Effector memory CD4-positive, alpha-beta T cell (primary cell): ENCODE measurements around the gene PKNOX2.

ENCODE experiments used
- DNase-seq, 3 donors: peaks; one replicate each; pipeline ENCODE4 v3.0.0-alpha.2; 2020
- H3K27ac ChIP-seq: 2 replicates; pipeline ENCODE4 v1.7.0; 2013; ENCODE audit warnings: mild to moderate bottlenecking, low read length, moderate library complexity; ENCODE audit not compliant: insufficient read depth, poor library complexity, severe bottlenecking
- H3K27me3 ChIP-seq: replicated peaks from 2 replicates; pipeline ENCODE4 v1.7.0; 2013; ENCODE audit warnings: mild to moderate bottlenecking, low read length; ENCODE audit not compliant: insufficient read depth, control insufficient read depth, poor library complexity, severe bottlenecking
- H3K36me3 ChIP-seq: 2 replicates; pipeline ENCODE4 v1.7.0; 2013; ENCODE audit warnings: mild to moderate bottlenecking, low read length, moderate library complexity; ENCODE audit not compliant: control insufficient read depth, insufficient read depth
- H3K4me1 ChIP-seq: 2 replicates; pipeline ENCODE4 v1.7.0; 2013; ENCODE audit warnings: low read length, mild to moderate bottlenecking; ENCODE audit not compliant: control insufficient read depth, insufficient read depth, poor library complexity, severe bottlenecking
- H3K4me3 ChIP-seq: 2 replicates; pipeline ENCODE4 v1.7.0; 2013; ENCODE audit warnings: low read length, low read depth, mild to moderate bottlenecking; ENCODE audit not compliant: insufficient read depth, poor library complexity, severe bottlenecking
- H3K9me3 ChIP-seq: 2 replicates; pipeline ENCODE4 v1.7.0; 2013; ENCODE audit warnings: mild to moderate bottlenecking, low read length, moderate library complexity; ENCODE audit not compliant: control insufficient read depth

The PKNOX2 gene

GRCh38 chr11:125275905-125276618 lies 111.5 kb downstream of the PKNOX2 start:
- Histone ChIP-seq H3K9me3 (no peaks in the 10 kb centered on the region), H3K27me3 (peaks cover 3% of the 10 kb centered on the region), H3K4me3 (no peak overlapping the region), H3K27ac (no peak overlapping the region), H3K4me1 (no peaks in the 10 kb centered on the region), H3K36me3 (no peaks in the 10 kb centered on the region)
- no peak for DNase-seq

- Histone ChIP-seq H3K36me3 (no peaks in the 10 kb centered on the region), H3K27ac (no peak overlapping the region)
Observed at GRCh38 chr11:125276619-125276976, 112.0 kb downstream of the PKNOX2 start.

GRCh38 chr11:125279676-125280418 lies 115.3 kb downstream of the PKNOX2 start:
- peaks cover 3% of the 10 kb centered on the region for H3K27me3 ChIP-seq
- H3K36me3 ChIP-seq = no peaks in the 10 kb centered on the region
- DNase-seq = no peak
- H3K27ac ChIP-seq = no peak overlapping the region
- H3K4me3 ChIP-seq = no peak overlapping the region
- H3K9me3 ChIP-seq = no peaks in the 10 kb centered on the region
- no peaks in the 10 kb centered on the region for H3K4me1 ChIP-seq

More at GRCh38 chr11:125276619-125276976, 112.0 kb downstream of the PKNOX2 start:
- no peaks in the 10 kb centered on the region for H3K9me3 ChIP-seq
- DNase-seq = no peak
- no peaks in the 10 kb centered on the region for H3K4me1 ChIP-seq
- H3K4me3 ChIP-seq = no peak overlapping the region
- H3K27me3 ChIP-seq = peaks cover 3% of the 10 kb centered on the region

- H3K4me3 ChIP-seq = no peak overlapping the region
- H3K36me3 ChIP-seq = no peaks in the 10 kb centered on the region
- peaks cover 3% of the 10 kb centered on the region for H3K27me3 ChIP-seq
- no peak for DNase-seq
- no peak overlapping the region for H3K27ac ChIP-seq
- no peaks in the 10 kb centered on the region for H3K4me1 ChIP-seq
- no peaks in the 10 kb centered on the region for H3K9me3 ChIP-seq
Observed at GRCh38 chr11:125280646-125281045, 116.1 kb downstream of the PKNOX2 start.

GRCh38 chr11:125281831-125282595 lies 117.5 kb downstream of the PKNOX2 start:
- no peaks in the 10 kb centered on the region for H3K36me3 ChIP-seq
- no peaks in the 10 kb centered on the region for H3K9me3 ChIP-seq
- no peaks in the 10 kb centered on the region for H3K4me1 ChIP-seq
- H3K4me3 ChIP-seq = no peak overlapping the region
- H3K27ac ChIP-seq = no peak overlapping the region
- H3K27me3 ChIP-seq = peaks cover 3% of the 10 kb centered on the region
- DNase-seq = no peak

- H3K27me3 ChIP-seq = peaks cover 3% of the 10 kb centered on the region
- H3K27ac ChIP-seq = no peak overlapping the region
- H3K4me3 ChIP-seq = no peak overlapping the region
- H3K4me1 ChIP-seq = no peaks in the 10 kb centered on the region
- no peaks in the 10 kb centered on the region for H3K36me3 ChIP-seq
- no peak for DNase-seq
- no peaks in the 10 kb centered on the region for H3K9me3 ChIP-seq
Observed at GRCh38 chr11:125282596-125282914, 118.0 kb downstream of the PKNOX2 start.

- Histone ChIP-seq H3K36me3 (no peaks in the 10 kb centered on the region), H3K27ac (no peak overlapping the region), H3K4me1 (no peaks in the 10 kb centered on the region), H3K9me3 (no peaks in the 10 kb centered on the region), H3K27me3 (no peaks in the 10 kb centered on the region), H3K4me3 (no peak overlapping the region)
- no peak for DNase-seq
Observed at GRCh38 chr11:125284245-125284850, 119.8 kb downstream of the PKNOX2 start.

GRCh38 chr11:125285844-125286243 lies 121.3 kb downstream of the PKNOX2 start:
- Histone ChIP-seq H3K4me1 (no peaks in the 10 kb centered on the region), H3K4me3 (no peak overlapping the region), H3K27me3 (no peaks in the 10 kb centered on the region), H3K9me3 (no peaks in the 10 kb centered on the region), H3K27ac (no peak overlapping the region), H3K36me3 (no peaks in the 10 kb centered on the region)
- no peak for DNase-seq

GRCh38 chr11:125286486-125286885 lies 121.9 kb downstream of the PKNOX2 start:
- Histone ChIP-seq H3K4me1 (no peaks in the 10 kb centered on the region), H3K27ac (no peak overlapping the region), H3K9me3 (no peaks in the 10 kb centered on the region), H3K36me3 (no peaks in the 10 kb centered on the region), H3K4me3 (no peak overlapping the region), H3K27me3 (no peaks in the 10 kb centered on the region)
- DNase-seq = no peak
